ENCODE results near the gene RRP7A. TPM values are rescaled to one million over a fixed set of nuclear protein-coding genes. Genes with fewer than 3 reads are reported as not detected.
A peak's percentile ranks its signal among the peaks of the same experiment; 100 is the strongest.

The RRP7A gene
- total RNA-seq, 1 donor = 29.0 TPM

DNA sequence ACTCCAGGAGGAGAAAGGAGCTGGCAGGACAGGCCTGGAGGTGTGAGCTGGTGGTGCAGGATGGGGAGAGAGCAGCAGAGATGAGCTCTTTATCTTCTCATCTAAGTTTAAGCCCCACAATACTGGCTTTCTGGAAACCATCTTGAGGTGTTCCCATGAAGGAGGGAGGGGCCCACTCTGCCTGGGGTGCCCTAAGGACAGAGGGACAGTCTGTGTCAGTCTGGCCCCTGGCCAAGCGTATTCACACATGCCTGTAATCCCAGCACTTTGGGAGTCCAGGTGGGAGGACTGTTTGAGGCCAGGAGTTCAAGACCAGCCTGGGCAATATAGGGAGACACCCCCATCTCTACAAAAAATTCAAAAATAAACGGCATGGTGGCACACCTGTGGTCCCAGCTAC, 43.1 kb upstream of the RRP7A start:
- H3K4me1 ChIP-seq (ENCODE audit: insufficient read depth, low read length) = no peaks in the 10 kb centered on the region
- H4K20me1 ChIP-seq (ENCODE audit: insufficient read depth, low read length) = no peaks in the 10 kb centered on the region
- TF ChIP-seq CTCF (IDR thresholded peaks at IDR 0.05; ENCODE audit: extremely low read depth, low read depth, low read length) = no peak
- no peak overlapping the region for H3K4me3 ChIP-seq (ENCODE audit: insufficient read depth, low read length)
- no peaks in the 10 kb centered on the region for H3K9me3 ChIP-seq (ENCODE audit: low read depth, low read length)
- H3K79me2 ChIP-seq (ENCODE audit: insufficient read depth, low read length) = no peaks in the 10 kb centered on the region
- no peaks in the 10 kb centered on the region for H3K27me3 ChIP-seq (ENCODE audit: insufficient read depth, low read length)
- DNase-seq (ENCODE audit: insufficient read length, low spot score, missing footprints) = peak; percentile 26
- no peak overlapping the region for H3K4me2 ChIP-seq (ENCODE audit: insufficient read depth, low read length)
- no peaks in the 10 kb centered on the region for H3K36me3 ChIP-seq (ENCODE audit: insufficient read depth, low read length)
- H2AFZ ChIP-seq (ENCODE audit: low read length) = no peak overlapping the region
- H3K27ac ChIP-seq (ENCODE audit: low read depth, low read length) = no peak overlapping the region

GRCh38 chr22:42562279-42562678, 42.7 kb upstream of the RRP7A start:
- Histone ChIP-seq H3K27me3 (ENCODE audit: insufficient read depth, low read length) (no peaks in the 10 kb centered on the region), H3K4me1 (ENCODE audit: insufficient read depth, low read length) (no peaks in the 10 kb centered on the region), H3K4me2 (ENCODE audit: insufficient read depth, low read length) (no peak overlapping the region), H2AFZ (ENCODE audit: low read length) (no peak overlapping the region), H3K27ac (ENCODE audit: low read depth, low read length) (no peak overlapping the region), H3K79me2 (ENCODE audit: insufficient read depth, low read length) (no peaks in the 10 kb centered on the region), H3K36me3 (ENCODE audit: insufficient read depth, low read length) (no peaks in the 10 kb centered on the region), H3K9me3 (ENCODE audit: low read depth, low read length) (no peaks in the 10 kb centered on the region), H4K20me1 (ENCODE audit: insufficient read depth, low read length) (no peaks in the 10 kb centered on the region), H3K4me3 (ENCODE audit: insufficient read depth, low read length) (no peak overlapping the region)
- peak; percentile 21 for DNase-seq (ENCODE audit: insufficient read length, low spot score, missing footprints)
- no peak for TF ChIP-seq CTCF (IDR thresholded peaks at IDR 0.05; ENCODE audit: extremely low read depth, low read depth, low read length)

DNA sequence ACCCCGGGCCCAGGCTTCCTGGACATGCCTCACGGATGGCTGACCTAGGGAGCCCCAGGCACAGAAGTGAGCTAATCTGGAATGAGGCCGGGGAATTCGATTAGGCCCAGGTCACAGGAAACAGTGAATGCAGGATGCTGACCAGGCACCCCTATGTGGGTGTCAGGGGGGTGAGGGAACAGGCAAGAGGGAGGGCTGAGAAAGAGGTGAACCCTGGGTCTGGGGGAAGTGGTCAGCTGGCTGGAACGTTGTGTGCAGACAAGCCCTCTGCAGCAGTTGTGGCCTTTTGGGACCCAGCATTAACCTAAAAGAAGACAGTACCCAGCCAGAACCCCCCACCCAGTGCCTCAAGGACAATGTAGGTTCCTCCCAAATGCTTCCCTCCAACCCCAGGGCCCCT, 42.3 kb upstream of the RRP7A start:
- H3K79me2 ChIP-seq (ENCODE audit: insufficient read depth, low read length) = no peaks in the 10 kb centered on the region
- H3K36me3 ChIP-seq (ENCODE audit: insufficient read depth, low read length) = no peaks in the 10 kb centered on the region
- H3K4me2 ChIP-seq (ENCODE audit: insufficient read depth, low read length) = no peak overlapping the region
- TF ChIP-seq CTCF (IDR thresholded peaks at IDR 0.05; ENCODE audit: extremely low read depth, low read depth, low read length) = no peak
- H3K4me1 ChIP-seq (ENCODE audit: insufficient read depth, low read length) = no peaks in the 10 kb centered on the region
- H3K9me3 ChIP-seq (ENCODE audit: low read depth, low read length) = no peaks in the 10 kb centered on the region
- no peaks in the 10 kb centered on the region for H4K20me1 ChIP-seq (ENCODE audit: insufficient read depth, low read length)
- H3K27me3 ChIP-seq (ENCODE audit: insufficient read depth, low read length) = no peaks in the 10 kb centered on the region
- no peak overlapping the region for H3K27ac ChIP-seq (ENCODE audit: low read depth, low read length)
- DNase-seq (ENCODE audit: insufficient read length, low spot score, missing footprints) = peak; percentile 55
- no peak overlapping the region for H2AFZ ChIP-seq (ENCODE audit: low read length)
- H3K4me3 ChIP-seq (ENCODE audit: insufficient read depth, low read length) = no peak overlapping the region

DNA sequence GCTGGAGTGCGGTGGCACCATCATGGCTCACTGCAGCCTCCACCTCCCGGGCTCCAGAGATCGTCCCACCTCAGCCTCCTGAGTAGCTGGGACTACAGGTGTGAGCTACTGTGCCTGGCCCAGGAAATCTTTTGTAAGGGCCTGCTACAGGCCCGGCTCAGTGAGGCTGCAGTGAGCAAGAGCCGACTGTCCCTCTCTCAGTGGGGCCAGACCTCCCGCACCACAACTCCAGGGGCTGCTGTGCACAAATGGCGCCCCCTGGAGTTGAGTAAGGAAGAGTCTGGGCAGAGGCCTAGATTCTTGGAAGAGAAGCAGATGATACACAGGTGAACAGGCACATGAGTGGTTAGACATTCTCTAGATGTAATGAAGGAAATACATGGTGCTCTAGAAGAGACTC, 41.2 kb upstream of the RRP7A start:
- Histone ChIP-seq H3K27me3 (ENCODE audit: insufficient read depth, low read length) (no peaks in the 10 kb centered on the region), H3K27ac (ENCODE audit: low read depth, low read length) (no peak overlapping the region), H3K9me3 (ENCODE audit: low read depth, low read length) (no peaks in the 10 kb centered on the region), H3K36me3 (ENCODE audit: insufficient read depth, low read length) (no peaks in the 10 kb centered on the region), H2AFZ (ENCODE audit: low read length) (no peak overlapping the region), H3K4me2 (ENCODE audit: insufficient read depth, low read length) (no peak overlapping the region), H4K20me1 (ENCODE audit: insufficient read depth, low read length) (no peaks in the 10 kb centered on the region), H3K79me2 (ENCODE audit: insufficient read depth, low read length) (no peaks in the 10 kb centered on the region), H3K4me1 (ENCODE audit: insufficient read depth, low read length) (no peaks in the 10 kb centered on the region), H3K4me3 (ENCODE audit: insufficient read depth, low read length) (no peak overlapping the region)
- DNase-seq (ENCODE audit: insufficient read length, low spot score, missing footprints) = peak; percentile 88
- TF ChIP-seq CTCF (IDR thresholded peaks at IDR 0.05; ENCODE audit: extremely low read depth, low read depth, low read length) = peak; percentile 51

All from osteoblast (primary cell).